AG09309 (cell line): ENCODE results near the gene SNUPN.
A peak's percentile ranks its signal among the peaks of the same experiment; 100 is the strongest.

ENCODE experiments used
- DNase-seq: peaks from one replicate; pipeline ENCODE4 v3.0.0-alpha.2; 2010; ENCODE audit warnings: low read depth
- H3K4me3 ChIP-seq: 2 replicates; pipeline ENCODE4 v1.5.1; 2011; ENCODE audit warnings: mild to moderate bottlenecking, low read depth, low read length, moderate library complexity; ENCODE audit not compliant: control insufficient read depth
- CTCF ChIP-seq: IDR thresholded peaks from 2 replicates; pipeline ENCODE4 v1.5.1; 2011; ENCODE audit warnings: mild to moderate bottlenecking, low read depth, low read length, inconsistent platforms; ENCODE audit not compliant: insufficient read depth, control insufficient read depth; ENCODE audit errors: missing control alignments

The SNUPN gene

GRCh38 chr15:75616766-75617165 lies 8.8 kb downstream of the SNUPN start:
- H3K4me3 ChIP-seq, result no peak overlapping the region
- no peak for TF ChIP-seq CTCF
- no peak for DNase-seq

- no peak for DNase-seq
- no peak for TF ChIP-seq CTCF
- H3K4me3 ChIP-seq, result no peak overlapping the region
Observed at GRCh38 chr15:75606711-75607699, 18.5 kb downstream of the SNUPN start.

- DNase-seq, result no peak
- no peak for TF ChIP-seq CTCF
- no peak overlapping the region for H3K4me3 ChIP-seq
Observed at GRCh38 chr15:75606026-75606425, 19.5 kb downstream of the SNUPN start.

- no peak for DNase-seq
- no peak for TF ChIP-seq CTCF
Observed at GRCh38 chr15:75599401-75599800, 26.1 kb downstream of the SNUPN start.

GRCh38 chr15:75598361-75598760 lies 27.2 kb downstream of the SNUPN start:
- TF ChIP-seq CTCF, result no peak
- no peak for DNase-seq

More at GRCh38 chr15:75599401-75599800, 26.1 kb downstream of the SNUPN start:
- no peak overlapping the region for H3K4me3 ChIP-seq

GRCh38 chr15:75597667-75598341 lies 27.7 kb downstream of the SNUPN start:
- no peak for DNase-seq
- TF ChIP-seq CTCF, result peak; percentile 44

More at GRCh38 chr15:75598361-75598760, 27.2 kb downstream of the SNUPN start:
- no peak overlapping the region for H3K4me3 ChIP-seq

More at GRCh38 chr15:75597667-75598341, 27.7 kb downstream of the SNUPN start:
- no peak overlapping the region for H3K4me3 ChIP-seq
